Fibroblast of skin of right quadriceps (primary cell): Measurements from ENCODE around the gene ADGB.
"Not testable (repeated sequence)": the region's sequence is repeated elsewhere in the genome, so short reads cannot be mapped to it uniquely, and the experiment has no call there.

Source experiments
- DNase-seq: peaks from one replicate; pipeline ENCODE4 v3.0.0-alpha.2; 2013

ADGB gene

DNA sequence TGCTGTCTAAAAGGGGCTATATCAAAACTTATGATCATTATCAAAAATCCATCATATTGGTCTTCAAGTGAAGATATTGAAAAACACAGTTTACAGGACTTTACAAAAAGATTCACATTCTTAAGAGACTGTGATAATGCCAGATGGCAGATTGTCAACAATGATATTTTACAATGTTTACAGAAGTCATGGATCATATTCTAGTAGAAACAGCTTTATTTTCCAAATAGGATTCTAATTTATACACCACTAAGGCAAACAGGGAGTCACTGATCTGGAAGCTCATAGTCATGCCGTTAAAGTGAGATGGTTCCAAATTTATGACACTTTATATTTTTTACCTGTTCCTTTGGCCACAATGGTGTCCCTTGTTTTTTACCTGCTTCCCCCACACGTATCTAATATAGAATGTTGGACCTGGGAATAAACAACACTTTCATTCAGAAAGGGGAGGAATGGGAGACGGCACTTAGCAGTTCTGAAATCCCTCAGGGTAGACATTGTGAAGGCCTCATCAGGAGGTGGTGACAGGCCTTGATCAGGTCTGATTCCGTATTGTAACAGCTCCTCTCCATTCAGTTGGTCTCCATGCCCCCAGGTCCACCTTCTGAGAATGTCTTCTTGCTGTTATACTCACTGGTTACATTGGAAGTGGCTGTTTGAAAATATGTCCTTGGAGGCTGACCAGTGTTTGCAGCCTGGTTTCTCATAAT, 228.6 kb downstream of the ADGB start:
- no peak for DNase-seq

DNA sequence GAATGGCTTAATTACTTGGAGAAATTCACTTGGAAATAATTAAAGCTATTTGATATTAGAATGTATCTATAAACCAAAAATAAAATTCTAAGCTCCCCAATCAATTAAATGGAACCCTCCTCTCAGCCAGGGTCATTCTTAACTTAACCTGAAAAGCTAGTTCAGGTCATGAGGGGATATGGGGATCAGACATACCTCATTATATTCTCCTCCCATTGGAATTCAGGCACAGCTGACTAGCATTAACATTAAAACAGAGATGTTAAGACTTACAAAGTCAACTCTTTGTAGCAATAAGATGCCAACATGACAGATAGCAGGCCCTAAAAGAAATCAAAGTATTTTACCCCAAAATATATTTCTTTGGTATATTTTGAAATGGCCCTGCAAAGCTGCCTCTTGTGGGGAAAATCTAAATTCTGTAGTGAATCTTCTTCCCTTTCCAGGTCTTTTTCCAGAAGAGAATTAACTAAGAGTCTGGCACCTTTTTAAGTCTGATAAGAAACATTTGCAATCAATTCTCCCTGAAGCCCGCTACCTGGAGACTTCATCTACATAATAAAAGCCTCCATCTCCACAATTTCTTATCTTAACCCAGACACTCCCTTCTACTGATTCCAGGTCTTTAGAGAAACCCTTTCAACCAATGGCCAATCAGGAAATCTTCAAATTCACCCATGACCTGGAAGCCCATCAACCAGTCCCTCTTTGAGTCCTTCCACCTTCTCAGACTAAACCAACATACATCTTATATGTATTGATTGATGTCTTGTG, 231.2 kb downstream of the ADGB start:
- DNase-seq = no peak

DNA sequence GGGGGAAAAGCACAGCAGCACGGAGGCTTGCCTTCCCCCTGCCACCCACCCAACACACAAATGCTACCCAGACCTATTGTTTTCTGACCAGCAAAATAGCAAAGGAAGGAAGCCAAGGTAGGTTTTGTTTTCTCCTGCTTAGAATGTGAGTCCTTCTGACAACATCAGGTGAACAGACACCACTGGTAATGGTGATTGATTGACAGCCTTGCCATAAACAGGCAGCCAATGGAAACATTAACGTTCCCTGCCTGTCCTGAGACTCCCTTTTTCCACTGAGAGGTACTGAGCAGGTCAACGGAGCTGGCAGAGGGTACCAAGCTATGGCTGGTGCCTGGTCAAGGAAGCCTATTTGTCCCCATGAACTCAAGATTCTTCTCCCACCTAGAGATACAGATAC, 234.4 kb downstream of the ADGB start:
- DNase-seq = no peak

DNA sequence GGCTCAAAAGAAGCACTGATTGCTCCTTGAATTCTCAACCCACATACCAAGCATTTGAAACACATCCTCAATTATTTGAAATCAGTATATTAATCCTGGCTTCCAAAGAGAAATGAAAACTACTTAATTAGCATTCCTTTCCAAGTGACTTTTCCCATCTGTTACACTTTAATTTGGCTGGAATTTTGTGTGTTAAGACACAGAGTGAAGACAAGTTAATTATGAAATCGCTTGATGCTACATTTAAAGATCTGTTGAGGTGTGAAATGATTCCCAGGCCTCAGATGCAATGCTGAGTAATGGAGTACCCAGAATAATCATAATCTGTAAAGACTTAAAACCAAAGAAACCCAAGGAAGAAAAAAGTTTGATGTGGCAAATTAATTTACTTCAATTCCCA, 241.4 kb downstream of the ADGB start:
- DNase-seq = no peak

DNA sequence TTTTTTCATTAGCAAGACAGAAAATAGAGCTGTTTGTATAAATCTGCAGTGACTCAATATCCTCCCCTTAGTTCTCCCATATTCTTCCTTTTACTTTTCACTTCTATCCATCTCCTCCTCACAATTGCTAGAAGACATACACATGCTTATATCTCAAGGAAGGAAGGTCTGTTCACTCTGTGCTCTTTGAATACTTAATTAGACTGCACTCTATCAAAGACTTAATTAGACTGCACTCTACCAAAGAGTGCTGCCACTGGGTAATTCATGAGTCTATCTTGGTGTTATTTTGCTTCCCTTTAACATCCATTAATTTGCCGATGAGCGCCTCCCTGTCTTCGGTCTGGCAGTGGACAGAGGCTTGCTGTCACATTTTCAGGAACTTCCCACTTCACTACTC, 241.9 kb downstream of the ADGB start:
- no peak for DNase-seq

DNA sequence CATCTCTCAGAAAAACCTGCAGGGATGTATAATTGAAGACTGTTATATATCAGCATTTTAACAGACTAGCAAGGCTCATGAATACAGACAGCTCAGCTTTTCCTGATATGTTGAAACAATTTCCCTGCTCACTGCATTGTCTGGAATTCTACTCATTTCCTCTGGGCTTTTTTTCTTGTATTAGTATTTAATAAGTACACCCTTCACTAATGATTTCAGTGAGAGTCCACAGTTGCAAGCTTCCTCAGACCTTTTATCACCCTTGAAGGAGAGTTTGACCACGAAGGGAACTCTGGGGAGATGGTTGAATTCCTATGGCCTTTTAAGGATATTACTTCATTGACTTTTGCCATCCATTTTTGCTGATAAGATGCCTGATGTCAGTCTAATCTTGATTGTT, 248.7 kb downstream of the ADGB start:
- peak; percentile 46 for DNase-seq

DNA sequence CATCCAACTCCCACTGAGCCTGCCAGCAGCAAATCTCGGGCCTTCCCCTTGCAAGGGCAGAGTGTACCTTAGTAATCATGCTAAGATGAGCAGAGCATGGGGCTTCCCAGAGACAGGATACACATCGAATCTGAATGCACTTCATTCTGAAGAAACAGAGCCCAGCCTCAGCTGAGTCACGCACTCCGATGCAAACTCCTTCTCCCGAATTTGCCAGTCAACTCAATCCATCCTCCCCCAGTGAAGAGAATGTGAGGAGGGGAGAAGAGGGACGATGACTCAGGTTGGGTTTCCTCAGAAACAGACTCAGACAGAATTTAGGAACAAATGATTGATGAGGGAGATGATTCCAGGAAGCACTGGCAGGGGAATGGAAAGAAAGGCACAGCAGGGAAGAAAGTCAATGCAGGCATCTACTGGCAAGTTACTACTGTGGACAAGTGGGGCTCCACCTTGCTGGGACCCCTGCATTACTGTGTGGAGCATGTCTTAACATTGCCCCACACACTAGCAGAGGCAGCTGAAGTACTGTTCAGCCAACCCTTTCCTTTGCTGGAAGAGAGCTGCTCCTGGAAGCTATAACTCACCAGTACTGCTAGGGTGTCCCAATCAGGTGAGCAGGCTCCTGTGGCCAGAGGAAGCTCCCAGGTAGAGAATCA, 251.6 kb downstream of the ADGB start:
- DNase-seq = peak; percentile 94

DNA sequence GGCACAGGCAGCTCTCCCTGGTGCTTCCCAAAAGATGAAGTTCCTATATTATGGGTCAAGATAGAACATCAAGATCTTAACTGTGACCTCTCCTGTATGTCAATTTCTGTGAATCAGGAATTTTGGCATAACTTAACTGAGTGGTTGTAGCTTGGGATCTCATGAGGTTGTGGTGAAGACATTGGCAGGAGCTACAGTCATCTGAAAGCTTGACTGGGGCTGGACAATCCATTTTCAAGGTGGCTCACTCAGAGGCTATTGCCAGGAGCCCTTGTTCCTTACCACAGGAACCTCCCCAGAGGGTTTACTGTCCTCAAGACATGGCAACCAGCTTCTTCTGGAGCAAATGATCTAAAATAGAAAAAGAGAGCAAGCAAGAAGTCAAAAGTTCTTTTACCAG, 252.2 kb downstream of the ADGB start:
- no peak for DNase-seq

DNA sequence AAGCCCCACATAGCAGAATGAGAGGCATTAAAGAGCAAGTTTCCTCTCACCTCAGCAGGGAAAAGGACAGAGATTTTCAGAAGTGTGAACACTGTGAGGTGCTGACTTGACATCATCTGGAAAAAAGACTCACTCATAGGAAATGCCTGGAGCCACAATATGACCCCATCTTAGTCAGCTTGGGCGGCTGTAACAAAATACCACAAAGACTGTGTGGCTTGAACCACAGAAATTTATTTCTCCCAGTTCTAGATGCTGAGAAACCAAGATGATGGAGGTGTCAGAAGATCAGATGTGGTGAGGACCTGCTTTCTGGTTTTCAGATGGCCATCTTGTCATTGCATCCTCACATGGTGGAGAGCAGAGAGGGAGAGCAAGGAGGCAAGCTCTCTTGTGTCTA, 253.1 kb downstream of the ADGB start:
- peak; percentile 92 for DNase-seq

DNA sequence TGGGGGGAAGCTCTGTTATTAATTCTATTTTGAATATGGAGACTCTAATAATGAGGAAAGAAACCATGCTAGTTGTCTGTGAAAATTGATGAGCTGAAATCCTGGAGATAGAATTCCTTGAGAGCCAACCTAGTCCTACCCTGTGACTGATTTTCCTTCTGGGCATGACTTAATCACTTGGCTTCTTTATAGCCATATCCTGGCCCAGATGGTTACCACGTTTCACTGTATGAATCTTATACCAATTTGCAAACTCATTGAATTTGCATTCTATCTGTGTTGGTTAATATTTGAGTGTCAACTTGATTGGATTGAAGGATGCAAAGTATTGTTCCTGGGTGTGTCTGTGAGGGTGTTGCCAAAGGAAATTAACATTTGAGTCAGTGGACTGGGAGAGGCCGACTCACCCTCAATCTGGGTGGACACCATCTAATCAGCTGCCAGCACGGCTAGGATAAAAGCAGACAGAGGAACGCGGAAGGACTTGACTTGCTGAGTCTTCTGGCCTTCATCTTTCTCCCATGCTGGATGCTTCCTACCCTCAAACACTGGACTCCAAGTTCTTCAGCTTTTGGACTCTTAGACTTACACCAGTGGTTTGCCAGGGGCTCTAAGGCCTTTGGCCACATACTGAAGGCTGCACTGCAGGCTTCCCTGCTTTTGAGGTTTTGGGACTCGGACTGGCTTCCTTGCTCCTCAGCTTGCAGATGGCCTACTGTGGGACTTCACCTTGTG, 255.9 kb downstream of the ADGB start:
- not testable (repeated sequence) for DNase-seq

DNA sequence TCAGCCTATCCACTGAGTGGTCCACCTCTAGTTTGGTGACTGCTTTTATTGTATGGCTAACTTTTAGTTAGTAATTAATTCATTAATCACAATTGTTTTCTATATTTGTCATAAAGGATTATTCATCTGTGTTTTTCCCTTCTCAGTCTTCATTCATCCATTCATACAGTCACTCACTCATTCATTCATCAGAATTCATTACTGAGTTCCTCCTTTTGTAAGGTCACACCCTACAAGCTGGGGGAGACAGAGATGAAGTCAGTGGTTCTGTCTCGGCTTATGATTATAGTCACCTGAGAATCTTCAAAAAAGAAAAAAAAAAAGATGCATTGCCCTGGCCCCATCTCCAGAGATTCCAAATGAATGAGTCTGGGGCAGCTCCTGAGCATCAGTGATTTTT, 257.1 kb downstream of the ADGB start:
- no peak for DNase-seq

DNA sequence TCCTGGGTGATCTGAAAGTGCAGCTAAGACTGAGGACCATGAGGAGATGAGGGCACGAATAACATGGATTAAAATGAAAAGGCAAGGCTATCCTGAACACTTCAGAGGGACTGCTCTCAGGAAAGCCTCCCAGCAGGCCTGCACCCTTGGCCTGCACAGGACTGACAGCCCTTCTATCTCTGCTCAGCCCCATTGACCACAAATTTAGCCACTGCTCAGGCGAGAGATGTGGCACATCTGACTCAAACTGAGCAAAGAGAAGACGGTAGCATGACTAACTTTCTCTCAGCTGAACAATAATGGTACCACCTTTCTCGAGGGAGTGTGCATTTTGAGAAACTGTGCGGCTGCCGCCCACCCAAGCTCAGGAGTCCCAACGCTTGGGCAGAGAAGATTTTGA, 257.5 kb downstream of the ADGB start:
- no peak for DNase-seq

DNA sequence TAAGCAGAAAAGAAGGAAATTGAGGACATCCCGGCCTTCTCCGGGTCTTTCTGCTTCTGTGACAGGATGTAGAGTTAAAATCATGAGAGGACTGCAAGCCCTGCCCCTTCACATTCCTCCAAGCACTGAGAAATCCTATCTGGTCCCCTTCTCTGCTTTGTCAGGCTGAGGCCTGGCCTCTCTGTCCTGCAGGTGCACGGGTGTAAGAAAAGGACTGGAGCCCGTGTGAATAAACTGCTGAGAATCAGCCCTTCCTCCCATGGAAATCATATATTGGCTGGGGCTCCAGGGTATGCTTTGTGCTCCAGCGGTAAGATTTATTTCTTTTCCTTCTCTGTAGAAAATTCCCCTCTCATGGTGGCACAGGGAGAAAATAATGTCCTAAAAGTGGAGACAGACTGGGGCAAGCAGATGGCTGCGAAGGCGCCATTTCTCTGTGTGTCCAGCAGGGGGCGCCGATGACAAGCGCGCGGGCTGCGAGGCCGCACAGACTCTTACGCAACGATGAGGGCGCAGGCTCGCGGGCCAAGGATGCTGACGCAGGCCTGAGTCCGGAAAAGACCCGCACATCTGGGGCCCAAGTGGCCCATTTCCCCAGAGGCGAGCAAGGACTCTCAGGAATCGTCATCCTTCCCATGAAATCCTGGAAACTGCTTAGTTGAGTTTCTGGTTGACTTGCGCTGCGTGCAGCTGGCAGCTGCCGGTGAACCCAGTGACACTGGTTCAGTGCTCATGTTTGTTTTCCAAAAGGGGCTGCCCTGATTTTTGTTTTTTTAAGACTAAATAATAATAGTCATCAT, 258.6 kb downstream of the ADGB start:
- peak; percentile 80 for DNase-seq

DNA sequence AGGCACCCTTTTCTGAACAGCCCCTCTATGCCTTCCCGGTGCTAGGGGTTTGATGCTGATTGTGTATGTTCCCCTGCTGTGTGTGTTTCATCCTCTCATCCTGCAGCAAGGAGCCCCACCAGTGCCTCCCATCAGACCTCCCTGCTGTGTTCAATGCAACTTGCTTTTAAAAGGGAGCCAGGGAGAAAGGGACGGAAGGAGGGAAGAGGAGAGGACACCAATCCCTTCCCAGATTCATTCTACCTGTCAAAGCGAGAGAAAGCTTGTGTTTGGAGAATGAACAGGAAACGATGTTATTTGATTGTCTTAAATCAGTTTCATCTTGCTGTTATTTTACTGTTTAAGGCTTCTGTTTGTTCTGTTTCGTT, 259.2 kb downstream of the ADGB start:
- peak; percentile 17 for DNase-seq

DNA sequence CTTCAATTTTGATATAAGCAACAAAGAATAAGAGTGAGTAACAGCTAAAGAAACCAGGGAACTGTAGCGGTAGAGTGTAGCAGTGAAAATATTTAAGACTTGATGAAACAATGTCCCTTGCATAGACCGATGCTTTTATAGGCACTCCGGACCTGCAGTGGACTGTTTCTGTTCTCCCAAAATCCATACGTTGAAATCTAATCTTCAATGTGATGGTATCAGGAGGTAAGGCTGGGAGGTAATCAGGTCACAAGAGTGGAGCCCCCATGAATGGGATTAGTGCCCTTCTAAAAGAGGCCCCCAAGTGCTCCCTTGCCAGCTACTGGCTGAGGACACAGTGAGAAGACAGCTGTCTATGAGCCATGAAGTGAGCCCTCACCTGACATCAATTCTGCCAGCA, 260.4 kb downstream of the ADGB start:
- no peak for DNase-seq

DNA sequence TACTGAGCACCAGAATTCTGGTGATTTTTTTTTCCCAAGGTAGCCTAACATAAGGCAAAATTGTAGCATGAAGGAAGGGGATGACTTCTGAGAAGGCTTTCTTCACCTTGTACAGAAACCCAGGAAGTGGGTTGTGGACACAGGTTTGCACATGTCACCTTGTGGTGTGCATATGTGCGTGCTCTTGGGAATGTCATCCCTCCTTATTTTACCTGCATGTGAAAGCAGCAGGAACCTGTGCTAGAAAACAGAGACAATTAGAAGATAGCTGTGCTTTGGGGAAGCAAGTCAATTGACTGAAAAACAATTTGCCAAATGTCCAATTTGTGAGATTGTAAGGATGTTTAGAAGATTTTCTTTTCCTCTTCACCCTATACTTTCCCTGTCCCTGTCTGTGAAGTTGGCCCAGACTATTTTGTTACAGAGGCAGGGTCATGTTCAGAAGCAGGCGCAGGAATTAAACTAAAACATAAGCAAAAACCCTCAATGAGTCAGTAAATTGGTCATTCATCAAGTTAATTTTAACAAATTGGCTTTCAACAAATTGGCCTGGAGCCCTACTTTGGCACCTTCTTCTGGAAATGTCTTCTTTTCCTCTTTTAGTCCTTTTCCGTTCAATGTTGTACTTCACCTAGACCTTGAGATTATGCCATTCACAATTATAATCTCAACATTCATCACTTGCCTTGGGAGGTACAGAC, 261.2 kb downstream of the ADGB start:
- no peak for DNase-seq

DNA sequence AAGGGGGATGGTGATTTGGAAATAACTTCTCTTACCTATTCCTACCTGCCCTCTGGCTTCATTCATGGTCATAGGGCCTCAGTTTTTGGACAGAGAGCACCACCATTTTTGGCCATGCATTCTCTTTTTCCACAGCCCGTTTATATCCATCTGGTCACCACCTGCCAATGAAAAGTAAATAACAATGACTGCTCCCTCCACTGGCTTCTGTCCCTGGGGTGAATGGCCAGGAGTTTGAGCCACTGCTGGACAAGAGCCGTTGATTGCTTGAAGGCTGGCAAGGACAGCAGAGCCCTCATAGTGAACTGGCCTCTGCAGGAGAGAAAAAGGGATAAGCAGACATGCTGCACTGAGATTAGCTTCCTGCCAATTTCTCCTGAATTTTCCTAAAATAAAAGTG, 261.8 kb downstream of the ADGB start:
- DNase-seq = no peak

DNA sequence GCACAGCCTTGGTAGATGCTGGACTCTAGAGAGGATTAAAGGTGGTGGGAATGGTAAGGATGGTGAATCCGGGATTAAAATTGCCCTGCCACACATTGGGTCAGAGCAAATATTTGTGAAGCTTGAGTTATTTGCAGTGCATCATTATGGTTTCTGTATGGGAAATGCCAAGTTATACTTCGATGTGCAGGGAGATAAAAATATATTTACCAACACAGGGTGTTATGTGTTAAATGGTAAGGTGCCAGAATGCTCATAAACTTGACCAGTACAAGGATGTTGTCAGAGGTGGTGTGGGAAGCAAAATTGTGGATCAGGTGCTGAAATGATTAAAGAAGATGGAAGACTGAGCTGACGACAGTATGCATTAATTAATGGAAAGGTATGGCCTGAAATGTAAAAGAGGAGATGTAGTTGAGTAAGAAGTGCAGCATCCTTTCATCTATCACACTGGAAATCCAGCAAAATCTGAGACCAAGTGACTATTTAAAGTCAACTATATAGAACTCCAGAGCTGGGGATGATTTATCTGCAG, 262.3 kb downstream of the ADGB start:
- no peak for DNase-seq

DNA sequence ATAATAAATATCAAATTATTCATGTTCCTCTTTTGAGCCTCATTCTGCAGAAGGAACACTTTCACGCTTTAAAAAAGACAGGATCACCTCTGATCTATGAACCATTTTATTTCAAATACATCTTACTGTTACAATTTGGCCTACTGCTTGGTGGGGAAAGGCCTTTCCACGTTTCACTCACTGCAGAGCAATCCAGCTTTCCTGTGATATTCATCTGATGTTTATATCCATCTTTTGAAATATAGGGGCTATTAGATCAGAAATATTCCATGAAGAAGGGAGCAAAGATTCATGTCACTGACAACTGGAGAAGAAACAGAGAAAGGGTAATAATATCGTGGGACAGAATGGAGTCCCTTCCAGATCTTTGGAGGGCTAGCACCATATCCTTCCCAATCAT, 262.9 kb downstream of the ADGB start:
- no peak for DNase-seq

DNA sequence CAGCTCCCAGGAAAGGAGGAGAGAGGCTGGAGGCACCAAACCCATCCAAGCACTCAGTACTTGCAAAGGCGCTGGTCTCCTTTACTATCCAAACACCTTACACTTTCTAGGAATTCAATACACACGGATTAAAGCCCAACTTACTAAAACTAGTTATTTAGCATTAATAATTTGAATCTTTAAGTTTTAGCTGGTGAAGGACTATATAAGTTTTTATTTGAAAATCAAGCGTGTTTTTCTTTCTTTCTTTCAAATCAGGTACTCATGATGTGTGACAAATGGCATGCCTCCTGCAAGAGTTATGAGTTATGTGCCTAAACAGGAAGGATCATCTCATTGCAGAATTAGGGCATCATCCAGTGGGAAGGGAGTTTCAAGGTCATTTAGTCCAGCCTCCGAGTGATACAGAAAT, 263.7 kb downstream of the ADGB start:
- DNase-seq = no peak

DNA sequence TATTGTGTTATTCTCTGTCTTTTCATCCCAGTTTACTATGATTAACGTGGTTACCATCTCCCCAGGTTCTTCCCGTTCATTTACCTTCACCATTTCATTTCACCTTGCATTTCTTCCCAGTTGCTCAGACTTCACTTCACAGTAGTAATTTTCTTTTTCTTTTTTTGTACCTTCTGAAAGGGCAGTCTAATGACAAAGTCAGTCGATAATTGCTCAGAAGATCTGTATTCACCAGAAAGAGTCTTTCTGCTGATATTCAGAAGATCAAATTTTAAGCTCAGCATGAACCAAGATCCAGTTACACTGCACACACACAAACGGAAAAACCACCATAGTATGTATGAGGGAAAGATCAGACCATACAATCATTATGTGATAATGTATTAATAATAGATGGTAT, 265.5 kb downstream of the ADGB start:
- no peak for DNase-seq

DNA sequence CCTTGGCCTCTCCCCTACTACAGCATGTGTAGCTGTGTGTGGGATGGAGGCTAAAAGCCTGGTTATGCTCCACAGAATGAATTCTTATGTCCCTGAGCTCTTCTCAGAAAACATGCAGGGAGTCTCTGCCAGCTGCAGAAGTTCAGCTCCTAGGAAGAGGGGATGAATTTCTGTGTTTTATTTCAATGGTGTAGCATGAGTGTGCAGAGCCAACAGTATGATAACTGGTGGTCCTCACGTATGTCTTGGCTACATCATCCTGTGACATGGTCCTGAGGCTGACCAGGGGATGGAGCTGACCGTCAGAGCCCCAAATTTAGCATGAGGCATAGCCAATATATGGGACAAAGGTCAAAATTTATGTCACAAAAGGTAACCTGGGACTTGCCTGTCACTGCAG, 266.1 kb downstream of the ADGB start:
- DNase-seq = no peak
